NCI-H1417 treated with DMSO at 0.1 percent for 48 hours (cell line): ENCODE results near the gene NGEF.
A peak's percentile ranks its signal among the peaks of the same experiment; 100 is the strongest.
"Not testable (repeated sequence)": the region's sequence is repeated elsewhere in the genome, so short reads cannot be mapped to it uniquely, and the experiment has no call there.

Experiments used
- DNase-seq: peaks from one replicate; lab custom pipeline; 2025; lab: John Stamatoyannopoulos, UW

Gene NGEF

GRCh38 chr2:232927793-232928550 is 85.1 kb downstream of the NGEF start:
- DNase-seq: no peak

- no peak for DNase-seq
Observed at GRCh38 chr2:232927032-232927792, 85.8 kb downstream of the NGEF start.

- no peak for DNase-seq
Observed at GRCh38 chr2:232926431-232926939, 86.6 kb downstream of the NGEF start.

GRCh38 chr2:232925821-232926156 is 87.3 kb downstream of the NGEF start:
- no peak for DNase-seq

DNA sequence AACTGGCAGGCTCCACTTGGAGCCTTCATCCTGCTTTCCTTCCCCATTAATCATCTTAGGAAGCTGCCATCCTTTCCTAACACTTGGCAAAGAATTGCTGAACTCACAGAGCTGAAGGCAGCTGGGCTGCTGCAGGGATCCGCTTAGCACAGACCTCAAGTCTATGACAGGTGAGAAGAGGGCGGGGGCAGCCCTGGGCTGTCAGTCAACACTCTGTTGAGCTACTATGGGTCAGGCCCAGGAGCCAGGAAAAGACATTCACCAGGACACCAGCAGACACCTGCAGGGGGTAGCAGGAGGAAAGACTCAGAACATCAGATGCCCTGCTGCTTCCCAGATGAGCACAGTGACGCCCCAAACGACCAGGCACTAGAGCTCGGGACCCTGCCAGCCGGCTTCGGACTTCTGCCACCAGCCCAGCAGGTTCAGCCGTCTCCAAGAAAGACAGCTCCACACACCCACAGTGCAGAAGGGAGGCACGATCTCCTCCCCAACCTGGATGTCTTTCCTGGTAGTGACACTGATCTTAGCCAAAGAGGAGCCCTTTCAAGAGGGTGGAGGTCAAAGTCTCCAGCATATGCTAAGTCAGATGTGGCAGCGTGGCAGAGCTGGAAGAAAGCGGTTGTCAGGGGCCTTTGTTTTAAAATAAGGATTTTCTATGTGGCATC is 87.8 kb downstream of the NGEF start:
- DNase-seq: no peak

DNA sequence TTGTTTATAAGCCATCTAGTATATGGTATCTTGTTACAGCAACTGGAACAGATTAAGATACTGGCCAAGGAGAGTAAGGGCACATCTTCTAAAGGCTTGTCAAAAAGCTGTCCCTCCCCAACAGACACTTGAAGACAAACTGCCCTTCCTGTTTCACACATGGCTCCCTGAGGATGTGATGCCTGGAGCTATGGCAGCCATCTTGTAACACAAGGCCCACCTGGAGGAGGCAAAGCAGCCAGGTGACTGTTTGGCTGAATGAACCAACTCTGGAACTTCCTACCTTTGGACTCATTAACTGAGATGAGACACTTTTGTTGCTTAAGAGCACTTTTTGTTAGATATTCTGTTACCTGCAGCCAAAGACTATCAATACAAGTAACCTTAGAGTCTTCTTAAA is 88.6 kb downstream of the NGEF start:
- no peak for DNase-seq

DNA sequence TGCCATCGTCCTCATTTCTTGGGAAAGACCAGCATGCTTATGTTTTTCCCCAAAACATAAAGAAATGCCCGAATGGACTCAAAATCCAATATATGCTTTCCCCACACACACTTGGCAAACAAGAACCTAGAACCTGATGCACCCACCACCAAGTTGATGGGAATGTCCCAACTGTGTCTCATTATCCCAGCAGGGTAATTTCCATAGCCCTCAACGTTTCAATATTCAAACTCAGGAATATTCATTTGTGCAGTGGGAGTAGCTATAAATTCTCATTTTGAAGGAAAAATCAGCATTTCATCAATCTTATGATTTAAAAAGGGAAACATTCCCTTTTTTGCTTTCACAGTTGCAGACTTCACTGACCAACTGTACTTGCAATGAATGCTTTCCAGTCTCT is 92.3 kb downstream of the NGEF start:
- no peak for DNase-seq

DNA sequence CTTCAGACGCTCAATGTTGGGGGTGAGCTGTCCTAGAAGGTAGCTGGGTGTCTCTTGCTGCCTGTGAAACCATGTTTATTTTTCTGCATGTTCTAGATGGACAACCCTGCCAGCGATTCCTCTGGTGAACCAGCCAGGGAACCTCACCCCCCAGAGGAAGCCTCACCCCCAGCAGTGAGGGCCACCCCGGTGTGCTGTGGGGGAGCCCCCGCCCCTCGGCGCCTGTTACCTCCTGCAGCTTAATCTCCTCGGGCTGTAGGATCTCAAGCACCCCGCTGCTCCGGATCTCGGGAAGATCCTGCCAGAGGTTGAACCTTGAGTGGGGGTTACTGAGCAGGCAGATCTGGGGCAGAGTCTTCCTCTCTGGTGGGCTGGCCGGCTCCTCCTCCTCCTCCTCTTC is 93.0 kb downstream of the NGEF start:
- DNase-seq: no peak

DNA sequence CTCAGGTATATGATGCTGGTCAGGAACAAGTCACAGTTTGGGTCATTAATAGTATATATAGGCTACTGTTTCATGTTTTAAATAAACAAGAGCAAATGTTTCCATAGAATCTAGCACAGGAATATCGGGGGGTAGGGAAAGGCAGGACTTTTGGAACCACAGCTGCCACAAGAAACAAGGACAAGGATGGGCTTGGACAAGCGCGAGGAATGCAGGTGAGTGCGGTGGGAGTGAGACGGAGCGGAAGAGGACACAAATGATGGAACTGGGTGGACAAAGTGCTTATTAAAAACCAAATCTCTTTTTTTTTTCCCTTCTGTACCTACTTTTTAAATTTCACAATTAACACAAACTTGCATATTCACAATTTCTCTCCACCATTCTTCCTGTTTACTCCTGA is 93.9 kb downstream of the NGEF start:
- DNase-seq: no peak

DNA sequence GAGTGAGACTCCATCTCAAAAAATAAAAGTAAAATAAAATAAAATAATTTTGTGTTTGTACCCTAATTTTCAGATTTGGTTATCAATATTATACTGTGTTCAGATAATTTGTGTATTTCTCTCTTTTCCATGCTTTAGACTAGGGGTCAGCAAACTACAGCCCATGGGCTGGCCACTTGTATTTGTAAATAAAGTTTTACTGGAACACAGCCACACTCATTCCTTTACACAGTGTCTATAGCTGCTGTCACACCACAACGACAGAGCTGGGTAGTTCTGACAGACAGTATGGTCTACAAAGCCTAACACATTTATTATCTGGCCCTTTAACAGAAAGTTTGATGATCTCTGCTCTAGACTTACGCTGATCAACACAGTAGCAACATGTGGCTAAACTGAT is 99.2 kb downstream of the NGEF start:
- DNase-seq: no peak

- no peak for DNase-seq
Observed at GRCh38 chr2:232911712-232912277, 101.3 kb downstream of the NGEF start.

- no peak for DNase-seq
Observed at GRCh38 chr2:232910376-232910775, 102.7 kb downstream of the NGEF start.

- DNase-seq: no peak
Observed at GRCh38 chr2:232908695-232909094, 104.4 kb downstream of the NGEF start.

DNA sequence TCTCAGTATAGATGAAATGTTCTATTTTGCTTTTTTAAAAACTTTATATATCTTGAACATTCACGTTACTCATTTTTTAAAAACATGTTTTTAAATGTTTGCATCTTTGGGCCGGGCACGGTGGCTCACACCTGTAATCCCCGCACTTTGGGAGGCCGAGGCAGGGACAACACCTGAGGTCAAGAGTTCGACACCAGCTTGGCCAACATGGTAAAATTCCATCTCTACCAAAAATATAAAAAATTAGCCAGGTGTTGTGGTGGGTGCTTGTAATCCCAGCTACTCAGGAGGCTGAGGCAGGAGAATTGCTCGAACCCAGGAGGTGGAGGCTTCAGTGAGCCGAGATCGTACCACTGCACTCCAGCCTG is 105.4 kb downstream of the NGEF start:
- DNase-seq: not testable (repeated sequence)

DNA sequence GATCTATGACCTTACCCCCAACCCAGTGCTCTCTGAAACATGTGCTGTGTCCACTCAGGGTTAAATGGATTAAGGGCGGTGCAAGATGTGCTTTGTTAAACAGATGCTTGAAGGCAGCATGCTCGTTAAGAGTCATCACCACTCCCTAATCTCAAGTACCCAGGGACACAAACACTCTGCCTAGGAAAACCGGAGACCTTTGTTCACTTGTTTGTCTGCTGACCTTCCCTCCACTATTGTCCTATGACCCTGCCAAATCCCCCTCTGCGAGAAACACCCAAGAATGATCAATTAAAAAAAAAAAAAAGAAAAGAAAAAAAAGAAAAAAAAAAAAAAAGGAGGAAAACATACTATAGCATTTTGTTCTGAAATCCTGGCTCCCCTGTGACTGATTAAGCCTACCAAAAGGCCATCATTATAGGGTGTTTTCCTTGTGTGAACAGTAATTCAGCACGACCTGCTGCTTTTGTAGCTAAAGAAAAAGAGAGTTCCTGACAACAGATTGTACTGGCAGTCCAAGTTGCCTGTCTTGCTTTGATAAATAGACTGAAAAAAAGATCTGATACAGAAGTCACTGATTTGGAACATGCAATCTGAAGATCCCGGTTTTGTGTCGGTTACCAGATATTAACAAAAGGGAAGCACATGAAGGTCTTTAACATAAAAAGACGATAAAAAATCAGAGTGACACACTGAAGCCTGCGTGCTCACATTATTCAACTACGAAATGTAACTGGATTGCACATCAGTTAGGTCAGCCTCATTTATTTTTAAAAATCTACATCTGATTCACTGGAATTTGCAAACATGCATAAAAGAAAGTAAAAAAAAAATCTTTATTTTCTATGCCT is 106.0 kb downstream of the NGEF start:
- peak; percentile 53 for DNase-seq

DNA sequence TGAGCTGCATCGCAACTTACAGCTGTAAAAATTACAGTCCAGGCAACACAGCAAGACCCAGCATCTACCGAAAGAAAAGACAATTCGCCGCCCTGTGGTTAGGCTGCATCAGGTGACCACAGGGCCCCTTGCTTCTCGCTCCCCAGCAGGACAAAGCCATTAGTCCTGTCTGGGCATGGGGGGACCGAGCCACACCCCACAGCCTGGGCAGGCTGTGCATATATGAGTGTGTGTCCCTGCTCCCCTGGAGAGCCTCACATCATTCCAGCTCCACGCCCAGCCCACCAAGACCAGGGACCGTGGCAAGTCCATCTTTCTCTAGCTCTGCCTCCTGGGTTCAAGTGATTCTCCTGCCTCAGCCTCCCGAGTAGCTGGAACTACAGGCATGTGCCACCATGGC is 109.1 kb downstream of the NGEF start:
- DNase-seq: no peak

- DNase-seq: no peak
Observed at GRCh38 chr2:232901736-232902578, 111.1 kb downstream of the NGEF start.

- DNase-seq: no peak
Observed at GRCh38 chr2:232900811-232901735, 112.0 kb downstream of the NGEF start.
